Esophagus muscularis mucosa (tissue), 4 donors: ENCODE measurements around the gene AKT1. TPM values are rescaled to one million over a fixed set of nuclear protein-coding genes. Genes with fewer than 3 reads are reported as not detected.

ENCODE experiments used
- DNase-seq: peaks from one replicate; pipeline ENCODE4 v3.0.0-alpha.2; 2017; ENCODE audit errors: extremely low spot score
- H3K27ac ChIP-seq, 4 donors: fragments of 200-600 bp; sonication (generic); replicated peaks in 1 of 4; 1 replicate in 3 of 4; 2 replicates in 1 of 4; pipeline ENCODE4 v1.5.1; 2016 to 2019; ENCODE audit warnings: mild to moderate bottlenecking in 1 of 4
- H3K27me3 ChIP-seq, 4 donors: fragments of 200-600 bp; sonication (generic); one replicate each; pipeline versions ENCODE4 v1.5.1 to v1.6.0; 2016 to 2019
- H3K36me3 ChIP-seq, 4 donors: fragments of 200-600 bp; sonication (generic); one replicate each; pipeline ENCODE4 v1.5.1; 2016 to 2019
- H3K4me1 ChIP-seq, 4 donors: fragments of 200-600 bp; sonication (generic); one replicate each; pipeline ENCODE4 v1.5.1; 2016 to 2019
- H3K4me3 ChIP-seq, 4 donors: fragments of 200-600 bp; sonication (generic); 1 replicate in 2 of 4; 2 replicates in 2 of 4; pipeline ENCODE4 v1.5.1; 2016 to 2019; ENCODE audit warnings: mild to moderate bottlenecking in 4 of 4, moderate library complexity in 1 of 4
- H3K9me3 ChIP-seq, 4 donors: fragments of 200-600 bp; sonication (generic); 1 replicate in 3 of 4; 2 replicates in 1 of 4; pipeline ENCODE4 v1.5.1; 2016 to 2019
- EP300 ChIP-seq: sonication (generic); formaldehyde crosslinking; IDR thresholded peaks from one replicate; pipeline ENCODE4 v1.6.1; 2017; ENCODE audit warnings: antibody characterized with exemption
- POLR2A ChIP-seq: fragments of 450-650 bp; IDR thresholded peaks from one replicate; pipeline ENCODE4 v1.6.1; 2017; ENCODE audit warnings: antibody characterized with exemption, moderate library complexity, mild to moderate bottlenecking, low read depth
- POLR2AphosphoS5 ChIP-seq, 2 donors: sonication (generic); formaldehyde crosslinking; IDR thresholded peaks; one replicate each; pipeline ENCODE4 v1.6.1; 2017; ENCODE audit warnings: antibody characterized with exemption in 2 of 2
- WGBS: methylation state at CpG from one replicate; pipeline ENCODE4 v1.1.5; 2018; 5-methylcytosine and 5-hydroxymethylcytosine counted together
- intact Hi-C: fragments of 100-400 bp; cut with DNase I; formaldehyde crosslinking; loops from one replicate; pipeline ENCODE4 v1.15.1; 2023
- total RNA-seq, 4 donors: library from RNA; depleted of rRNA; stranded (reverse); fragments of >200 nt; gene quantifications; one replicate each; pipeline versions ENCODE4 v1.1.0 to v1.2.1, GENCODE V29; 2016
- TF ChIP-seq, protein P1 (sequence below), 3 experiments: fragments of 200-600 bp in 2 of 3; fragments of 450-650 bp in 1 of 3; sonication (generic) in 2 of 3; IDR thresholded peaks; one replicate each; pipeline ENCODE4 v1.5.1; 2017 to 2019; ENCODE audit warnings: antibody characterized with exemption in 3 of 3, mild to moderate bottlenecking in 2 of 3, moderate library complexity in 1 of 3

AKT1 gene
- total RNA-seq, 4 donors from 2014 or later = 162 to 267 (median 187) TPM

DNA sequence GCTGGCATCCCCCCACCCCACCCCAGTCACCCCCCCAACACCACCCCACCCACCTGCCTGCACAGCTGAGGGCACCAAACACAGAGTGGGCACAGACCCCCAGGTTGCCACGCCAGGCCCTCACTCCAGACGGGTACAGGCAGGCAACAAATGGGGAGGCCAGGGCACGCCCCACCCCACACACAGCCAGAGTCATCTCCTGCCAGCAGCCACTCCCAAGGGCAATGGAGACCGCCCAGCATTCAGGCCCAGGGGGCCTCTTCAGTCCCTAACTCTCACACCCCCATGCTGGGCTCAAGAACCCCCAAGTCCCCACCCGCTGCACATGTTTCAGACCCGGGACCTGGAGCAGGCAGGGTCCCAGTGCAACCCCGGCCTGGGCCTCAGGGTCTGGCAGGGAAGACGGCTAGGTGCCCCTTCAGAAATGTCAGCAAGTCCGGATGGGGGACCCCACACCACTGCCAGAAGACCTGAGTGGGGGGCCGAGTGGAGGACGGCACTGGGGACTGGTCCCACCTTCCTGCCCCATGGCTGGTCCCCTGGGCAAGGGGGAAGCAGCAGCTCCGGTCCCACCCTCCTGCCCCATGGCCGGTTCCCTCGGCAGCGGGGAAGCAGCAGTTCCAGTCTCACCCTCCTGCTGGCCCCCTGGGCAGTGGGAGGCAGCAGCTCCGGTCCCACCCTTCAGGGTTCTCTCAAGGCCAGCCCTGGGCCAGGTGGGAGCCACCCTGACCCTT lies 11.9 kb downstream of the AKT1 start:
- Histone ChIP-seq H3K4me3 (no peak overlapping the region), H3K4me1 (peaks cover 12 to 85% (median 75%) of the 10 kb centered on the region in 4 donors), H3K9me3 (no peaks in the 10 kb centered on the region), H3K27me3 (no peaks in the 10 kb centered on the region), H3K27ac (peak overlapping the region in 3 of 4 donors; percentile 6 to 52 (median 10)), H3K36me3 (peaks cover 0 to 80% (median 58%) of the 10 kb centered on the region in 4 donors)
- TF ChIP-seq EP300 (no peak), POLR2AphosphoS5 (IDR thresholded peaks at IDR 0.05) (no peak), POLR2A (no peak)
- no peak for DNase-seq
- WGBS = 80% methylated on average over 5 of the region's 16 CpGs
- intact Hi-C loops = no loop called here

DNA sequence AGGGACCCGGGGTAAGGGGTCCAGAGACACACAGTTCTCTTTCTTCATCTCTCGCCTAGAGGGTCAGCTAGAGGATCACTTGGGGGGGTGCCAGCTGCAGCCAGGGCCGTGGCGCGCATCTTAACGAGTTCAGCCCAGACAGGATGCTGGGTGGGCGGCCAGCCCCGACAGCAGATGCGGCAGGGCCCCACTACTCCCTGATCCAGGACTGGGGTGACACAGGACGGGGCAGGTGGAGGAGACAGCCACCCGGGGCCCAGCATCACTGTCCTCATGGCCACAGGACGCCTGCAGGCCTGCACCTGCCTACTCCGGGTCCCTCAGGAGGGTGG lies 12.8 kb downstream of the AKT1 start:
- Histone ChIP-seq H3K4me1 (peaks cover 12 to 77% (median 66%) of the 10 kb centered on the region in 4 donors), H3K36me3 (peaks cover 0 to 80% (median 57%) of the 10 kb centered on the region in 4 donors), H3K27ac (no peak overlapping the region)

GRCh38 chr14:104782086-104782807 lies 13.3 kb downstream of the AKT1 start:
- Histone ChIP-seq H3K4me3 (no peak overlapping the region), H3K9me3 (no peaks in the 10 kb centered on the region), H3K27me3 (no peaks in the 10 kb centered on the region), H3K36me3 (peaks cover 0 to 79% (median 57%) of the 10 kb centered on the region in 4 donors), H3K27ac (no peak overlapping the region), H3K4me1 (peaks cover 8 to 71% (median 61%) of the 10 kb centered on the region in 4 donors)
- no peak for DNase-seq
- no peak for TF ChIP-seq POLR2AphosphoS5 (IDR thresholded peaks at IDR 0.05)
- TF ChIP-seq POLR2A = no peak
- TF ChIP-seq, protein P1, sequence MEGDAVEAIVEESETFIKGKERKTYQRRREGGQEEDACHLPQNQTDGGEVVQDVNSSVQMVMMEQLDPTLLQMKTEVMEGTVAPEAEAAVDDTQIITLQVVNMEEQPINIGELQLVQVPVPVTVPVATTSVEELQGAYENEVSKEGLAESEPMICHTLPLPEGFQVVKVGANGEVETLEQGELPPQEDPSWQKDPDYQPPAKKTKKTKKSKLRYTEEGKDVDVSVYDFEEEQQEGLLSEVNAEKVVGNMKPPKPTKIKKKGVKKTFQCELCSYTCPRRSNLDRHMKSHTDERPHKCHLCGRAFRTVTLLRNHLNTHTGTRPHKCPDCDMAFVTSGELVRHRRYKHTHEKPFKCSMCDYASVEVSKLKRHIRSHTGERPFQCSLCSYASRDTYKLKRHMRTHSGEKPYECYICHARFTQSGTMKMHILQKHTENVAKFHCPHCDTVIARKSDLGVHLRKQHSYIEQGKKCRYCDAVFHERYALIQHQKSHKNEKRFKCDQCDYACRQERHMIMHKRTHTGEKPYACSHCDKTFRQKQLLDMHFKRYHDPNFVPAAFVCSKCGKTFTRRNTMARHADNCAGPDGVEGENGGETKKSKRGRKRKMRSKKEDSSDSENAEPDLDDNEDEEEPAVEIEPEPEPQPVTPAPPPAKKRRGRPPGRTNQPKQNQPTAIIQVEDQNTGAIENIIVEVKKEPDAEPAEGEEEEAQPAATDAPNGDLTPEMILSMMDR (IDR thresholded peaks at IDR 0.05) = no peak
- no peak for TF ChIP-seq EP300
- intact Hi-C loops = no loop called here
- 94% methylated on average over 13 of the region's 28 CpGs for WGBS

More for the DNA sequence above, 12.8 kb downstream of the AKT1 start:
- Histone ChIP-seq H3K27me3 (no peaks in the 10 kb centered on the region), H3K4me3 (no peak overlapping the region), H3K9me3 (no peaks in the 10 kb centered on the region)
- DNase-seq = no peak
- intact Hi-C loops = no loop called here
- TF ChIP-seq POLR2A = no peak
- TF ChIP-seq, protein P1 (IDR thresholded peaks at IDR 0.05) = no peak
- WGBS = 64% methylated on average over 9 of the region's 13 CpGs

DNA sequence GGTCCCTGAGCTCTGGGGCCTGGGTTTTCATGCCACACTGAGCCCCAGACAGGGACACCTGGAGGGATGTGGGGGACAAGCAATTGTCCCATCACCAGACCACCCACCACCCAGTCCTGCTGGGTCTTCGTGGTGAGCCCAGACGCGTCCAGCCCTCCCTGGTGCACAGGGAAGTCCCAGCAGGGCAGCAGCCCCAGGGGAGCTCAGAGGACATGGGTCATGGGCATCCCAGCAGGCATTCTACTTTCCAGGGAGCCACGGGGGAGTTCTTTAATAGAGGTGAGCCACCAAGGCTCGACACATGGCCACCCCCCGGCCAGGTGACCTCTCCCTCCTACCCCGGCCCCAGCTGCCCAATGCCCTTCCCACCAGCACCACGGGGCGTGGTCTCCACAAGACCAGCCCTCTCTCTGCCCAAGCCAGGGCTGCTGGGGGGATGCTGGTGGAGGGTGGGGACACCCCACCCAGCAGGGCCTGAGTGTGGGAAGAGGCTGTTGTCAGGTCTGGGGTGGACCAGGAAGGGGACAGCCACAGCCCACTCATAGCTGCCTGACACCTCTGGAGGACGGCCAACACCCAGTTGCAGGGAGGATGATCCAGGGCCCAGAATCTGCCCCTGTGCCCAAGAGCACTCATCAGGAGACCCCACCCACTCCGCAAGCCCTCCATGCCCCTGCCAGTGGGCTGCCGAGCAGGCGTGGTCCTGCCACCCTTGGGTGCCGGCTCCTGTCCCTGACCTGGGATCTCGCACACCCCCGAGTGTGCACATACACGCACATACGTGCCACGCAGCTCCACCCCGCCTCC lies 14.1 kb downstream of the AKT1 start:
- Histone ChIP-seq H3K4me3 (no peak overlapping the region), H3K4me1 (peaks cover under 1 to 64% (median 53%) of the 10 kb centered on the region in 4 donors), H3K36me3 (peaks cover 0 to 80% (median 58%) of the 10 kb centered on the region in 4 donors), H3K27me3 (no peaks in the 10 kb centered on the region), H3K27ac (peak overlapping the region in 1 of 4 donors; percentile 26), H3K9me3 (no peaks in the 10 kb centered on the region)
- DNase-seq = no peak
- intact Hi-C loops = no loop called here
- WGBS = 87% methylated on average over 16 of the region's 20 CpGs
- TF ChIP-seq EP300 (no peak), POLR2AphosphoS5 (IDR thresholded peaks at IDR 0.05) (no peak), POLR2A (no peak)
- TF ChIP-seq, protein P1 (IDR thresholded peaks at IDR 0.05) = no peak
